ENCODE results near the gene RFX4. TPM values are rescaled to one million over a fixed set of nuclear protein-coding genes. Genes with fewer than 3 reads are reported as not detected.

Gene RFX4
- total RNA-seq, 1 donor from 2014 or later = 3.4 TPM

- Histone ChIP-seq H3K4me3 (no peak overlapping the region), H3F3A (ENCODE audit: low read depth) (peaks cover 7% of the 10 kb centered on the region), H3K4me2 (peak overlapping the region; percentile 15), H3K9ac (no peak overlapping the region), H3K27me3 (peaks cover 31% of the 10 kb centered on the region), H4K20me1 (ENCODE audit: low read depth) (no peaks in the 10 kb centered on the region), H2AFZ (replicated peaks) (no peak overlapping the region), H3K9me3 (ENCODE audit: low read depth) (no peaks in the 10 kb centered on the region), H3K79me2 (ENCODE audit: low read depth) (no peaks in the 10 kb centered on the region), H3K4me1 (peaks cover 20% of the 10 kb centered on the region), H3K36me3 (no peaks in the 10 kb centered on the region), H3K27ac (no peak overlapping the region)
- peaks cover 2% of the 10 kb centered on the region for H3K27me3 Mint-ChIP-seq (ENCODE audit: insufficient read depth, low read depth)
- DNase-seq (ENCODE audit: low spot score) = peak; percentile 60
- no peak for TF ChIP-seq CTCF (IDR thresholded peaks at IDR 0.05)
- TF ChIP-seq EZH2phosphoT487 (IDR thresholded peaks at IDR 0.05) = no peak
- TF ChIP-seq EZH2 (IDR thresholded peaks at IDR 0.05) = no peak
- peak overlapping the region; percentile 64 for H3K27ac Mint-ChIP-seq
- H3K36me3 Mint-ChIP-seq = peaks cover 60% of the 10 kb centered on the region
- peaks cover 66% of the 10 kb centered on the region for H3K4me1 Mint-ChIP-seq
- no peaks in the 10 kb centered on the region for H3K9me3 Mint-ChIP-seq
- peak overlapping the region; percentile 40 for H3K4me3 Mint-ChIP-seq
These were observed 18.2 kb downstream of the RFX4 start for GRCh38 chr12:106601031-106601430.

GRCh38 chr12:106601496-106601895 is 18.7 kb downstream of the RFX4 start:
- peak overlapping the region; percentile 48 for H3K4me3 Mint-ChIP-seq
- peaks cover 71% of the 10 kb centered on the region for H3K4me1 Mint-ChIP-seq
- H4K20me1 ChIP-seq (ENCODE audit: low read depth) = no peaks in the 10 kb centered on the region
- no peak overlapping the region for H3K27ac ChIP-seq
- H3K36me3 Mint-ChIP-seq = peaks cover 59% of the 10 kb centered on the region
- H3F3A ChIP-seq (ENCODE audit: low read depth) = peaks cover 7% of the 10 kb centered on the region
- no peak overlapping the region for H2AFZ ChIP-seq (replicated peaks)
- no peak overlapping the region for H3K4me3 ChIP-seq
- H3K9me3 ChIP-seq (ENCODE audit: low read depth) = no peaks in the 10 kb centered on the region
- no peaks in the 10 kb centered on the region for H3K79me2 ChIP-seq (ENCODE audit: low read depth)
- no peaks in the 10 kb centered on the region for H3K9me3 Mint-ChIP-seq
- H3K27me3 ChIP-seq = peaks cover 26% of the 10 kb centered on the region
- peak overlapping the region; percentile 15 for H3K4me2 ChIP-seq
- TF ChIP-seq EZH2 (IDR thresholded peaks at IDR 0.05) (no peak), CTCF (IDR thresholded peaks at IDR 0.05) (no peak), EZH2phosphoT487 (IDR thresholded peaks at IDR 0.05) (no peak)
- DNase-seq (ENCODE audit: low spot score) = peak; percentile 54
- H3K9ac ChIP-seq = no peak overlapping the region
- H3K36me3 ChIP-seq = no peaks in the 10 kb centered on the region
- peaks cover 2% of the 10 kb centered on the region for H3K27me3 Mint-ChIP-seq (ENCODE audit: insufficient read depth, low read depth)
- peak overlapping the region; percentile 64 for H3K27ac Mint-ChIP-seq
- peaks cover 20% of the 10 kb centered on the region for H3K4me1 ChIP-seq

- Histone ChIP-seq H3K36me3 (no peaks in the 10 kb centered on the region), H3K4me2 (no peak overlapping the region), H3K27ac (no peak overlapping the region), H3F3A (ENCODE audit: low read depth) (peaks cover 7% of the 10 kb centered on the region), H2AFZ (replicated peaks) (no peak overlapping the region), H3K4me3 (no peak overlapping the region), H4K20me1 (ENCODE audit: low read depth) (no peaks in the 10 kb centered on the region), H3K79me2 (ENCODE audit: low read depth) (no peaks in the 10 kb centered on the region), H3K9ac (no peak overlapping the region), H3K4me1 (peaks cover 20% of the 10 kb centered on the region), H3K9me3 (ENCODE audit: low read depth) (no peaks in the 10 kb centered on the region), H3K27me3 (peaks cover 21% of the 10 kb centered on the region)
- Mint-ChIP-seq H3K4me1 (peaks cover 74% of the 10 kb centered on the region), H3K36me3 (peaks cover 61% of the 10 kb centered on the region), H3K27me3 (ENCODE audit: insufficient read depth, low read depth) (peaks cover 2% of the 10 kb centered on the region), H3K27ac (peak overlapping the region; percentile 64), H3K4me3 (peak overlapping the region; percentile 48), H3K9me3 (no peaks in the 10 kb centered on the region)
- no peak for TF ChIP-seq EZH2phosphoT487 (IDR thresholded peaks at IDR 0.05)
- no peak for TF ChIP-seq CTCF (IDR thresholded peaks at IDR 0.05)
- no peak for TF ChIP-seq EZH2 (IDR thresholded peaks at IDR 0.05)
- DNase-seq (ENCODE audit: low spot score) = no peak
These were observed 19.3 kb downstream of the RFX4 start for GRCh38 chr12:106602076-106602475.

Data from neural progenitor cell (in vitro differentiated cells).